ENCODE data around the gene LHCGR.

The LHCGR gene

DNA sequence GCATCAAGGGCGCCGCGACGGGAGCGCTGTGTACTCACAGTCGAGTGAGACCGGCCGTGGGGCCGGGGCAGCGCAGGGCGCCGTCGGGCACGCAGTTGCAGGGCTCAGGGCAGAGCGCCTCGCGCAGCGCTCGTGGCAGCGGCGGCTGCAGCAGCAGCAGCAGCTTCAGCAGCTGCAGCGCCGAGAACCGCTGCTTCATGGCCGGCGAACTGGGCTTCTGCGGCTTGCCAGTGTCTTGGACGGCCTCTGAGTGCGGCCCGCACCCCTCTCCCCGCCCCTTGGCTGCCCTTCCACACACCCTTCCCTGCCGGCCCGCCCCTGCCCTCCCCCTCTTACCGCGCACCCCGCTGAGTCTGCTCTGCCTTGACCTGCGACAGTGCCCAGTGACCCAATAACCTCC, at the start of gene LHCGR:
LHCGR (minus strand) TSS at position 252 of the 400 bp plus-strand sequence; CDS start at position 199, 53 bp downstream.
- no peaks in the 10 kb centered on the region for H3K4me1 Mint-ChIP-seq (ENCODE audit: low read depth)
- H3K4me3 Mint-ChIP-seq: no peak within 1 kb of the TSS
- no peaks in the 10 kb centered on the region for H3K9me3 Mint-ChIP-seq
- no peaks in the 10 kb centered on the region for H3K36me3 Mint-ChIP-seq (ENCODE audit: low read depth)
- no peak within 1 kb of the TSS for H3K27ac Mint-ChIP-seq
- H3K27me3 Mint-ChIP-seq: peaks cover 37% of the 10 kb centered on the region
- no peak for DNase-seq

DNA sequence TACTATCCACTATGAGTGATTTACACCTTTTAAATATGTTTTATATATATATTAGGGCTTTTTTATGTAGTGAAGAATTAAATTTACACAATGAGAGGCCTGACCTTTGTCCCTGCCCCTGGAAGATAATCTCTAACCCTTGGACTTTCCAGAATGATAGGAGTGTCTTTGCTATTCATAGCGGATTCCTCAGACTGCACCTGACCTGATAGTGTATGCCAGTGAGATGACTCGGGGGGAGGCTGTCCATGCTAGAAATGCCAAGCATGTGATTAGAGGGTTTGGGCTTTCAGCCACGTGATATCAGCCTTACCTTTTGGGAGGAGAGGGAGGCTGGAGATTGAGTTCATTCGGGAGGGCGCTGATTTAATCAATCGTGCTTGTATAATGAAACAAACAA, 44.1 kb upstream of the LHCGR start:
- H3K4me1 Mint-ChIP-seq (ENCODE audit: low read depth): no peaks in the 10 kb centered on the region
- no peaks in the 10 kb centered on the region for H3K9me3 Mint-ChIP-seq
- no peaks in the 10 kb centered on the region for H3K36me3 Mint-ChIP-seq (ENCODE audit: low read depth)
- H3K4me3 Mint-ChIP-seq: no peak overlapping the region
- H3K27ac Mint-ChIP-seq: no peak overlapping the region
- DNase-seq: no peak
- no peaks in the 10 kb centered on the region for H3K27me3 Mint-ChIP-seq

DNA sequence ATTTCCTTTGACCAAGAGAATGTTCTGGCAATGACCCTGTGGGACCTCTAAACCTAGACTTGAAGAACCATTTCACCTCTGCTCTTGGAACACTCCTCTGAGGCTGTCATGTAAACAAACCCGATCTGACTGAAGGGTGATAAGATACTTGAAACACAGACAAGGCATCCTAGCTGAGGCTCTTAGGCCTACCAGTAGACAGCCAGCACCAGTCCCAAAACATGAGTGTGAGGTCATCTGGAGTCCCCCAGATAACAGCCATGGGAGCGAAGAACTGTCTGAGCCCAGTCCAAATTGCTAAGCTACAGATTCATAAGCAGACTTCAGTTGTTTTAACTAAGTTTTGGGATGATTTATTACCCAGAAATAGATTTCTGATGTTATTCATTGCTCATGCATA, 39.5 kb upstream of the LHCGR start:
- Mint-ChIP-seq H3K4me1 (ENCODE audit: low read depth) (no peaks in the 10 kb centered on the region), H3K36me3 (ENCODE audit: low read depth) (no peaks in the 10 kb centered on the region), H3K27ac (no peak overlapping the region), H3K4me3 (no peak overlapping the region), H3K9me3 (peaks cover 2% of the 10 kb centered on the region), H3K27me3 (no peaks in the 10 kb centered on the region)
- no peak for DNase-seq

DNA sequence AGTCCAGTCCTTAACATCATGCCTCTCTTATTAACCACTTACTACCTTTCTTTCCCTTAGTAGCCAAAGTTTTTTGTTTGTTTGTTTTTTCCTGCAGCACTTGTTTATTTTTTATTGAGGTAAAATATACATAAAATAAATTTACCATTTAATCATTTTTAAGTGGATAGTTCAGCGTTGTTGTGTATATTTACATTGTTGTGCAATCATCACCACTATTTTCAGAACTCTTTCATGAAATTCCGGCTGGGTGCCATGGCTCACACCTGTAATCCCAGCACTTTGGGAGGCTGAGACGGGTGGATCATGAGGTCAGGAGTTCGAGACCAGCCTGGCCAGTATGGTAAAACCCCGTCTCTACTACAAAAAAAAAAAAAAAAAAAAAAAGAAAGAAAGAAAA, 38.1 kb upstream of the LHCGR start:
- no peaks in the 10 kb centered on the region for H3K36me3 Mint-ChIP-seq (ENCODE audit: low read depth)
- H3K9me3 Mint-ChIP-seq: peaks cover 2% of the 10 kb centered on the region
- H3K4me3 Mint-ChIP-seq: no peak overlapping the region
- no peaks in the 10 kb centered on the region for H3K4me1 Mint-ChIP-seq (ENCODE audit: low read depth)
- H3K27ac Mint-ChIP-seq: no peak overlapping the region
- no peak for DNase-seq
- no peaks in the 10 kb centered on the region for H3K27me3 Mint-ChIP-seq

DNA sequence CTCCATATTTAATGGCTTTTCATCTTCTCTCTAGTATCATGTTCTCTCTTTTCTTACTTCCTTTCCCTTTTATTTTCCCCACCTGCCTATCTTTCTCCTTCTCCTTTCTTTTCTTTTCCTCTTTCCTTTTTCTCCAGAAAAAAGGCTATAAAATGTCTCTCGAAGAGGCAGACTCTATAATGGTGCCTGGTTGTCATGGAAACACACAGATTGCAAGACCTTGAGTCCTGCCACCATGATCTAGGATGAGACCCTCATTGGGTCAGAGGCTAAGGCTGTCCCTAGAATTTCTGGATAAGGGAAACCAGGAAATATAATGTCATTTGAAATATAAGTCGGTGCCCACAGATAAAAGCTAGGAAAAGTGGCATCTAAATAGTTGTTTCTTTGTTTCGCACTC, 36.5 kb upstream of the LHCGR start:
- H3K4me1 Mint-ChIP-seq (ENCODE audit: low read depth): no peaks in the 10 kb centered on the region
- no peaks in the 10 kb centered on the region for H3K27me3 Mint-ChIP-seq
- no peak for DNase-seq
- peaks cover 2% of the 10 kb centered on the region for H3K9me3 Mint-ChIP-seq
- H3K36me3 Mint-ChIP-seq (ENCODE audit: low read depth): no peaks in the 10 kb centered on the region
- no peak overlapping the region for H3K27ac Mint-ChIP-seq
- H3K4me3 Mint-ChIP-seq: no peak overlapping the region

DNA sequence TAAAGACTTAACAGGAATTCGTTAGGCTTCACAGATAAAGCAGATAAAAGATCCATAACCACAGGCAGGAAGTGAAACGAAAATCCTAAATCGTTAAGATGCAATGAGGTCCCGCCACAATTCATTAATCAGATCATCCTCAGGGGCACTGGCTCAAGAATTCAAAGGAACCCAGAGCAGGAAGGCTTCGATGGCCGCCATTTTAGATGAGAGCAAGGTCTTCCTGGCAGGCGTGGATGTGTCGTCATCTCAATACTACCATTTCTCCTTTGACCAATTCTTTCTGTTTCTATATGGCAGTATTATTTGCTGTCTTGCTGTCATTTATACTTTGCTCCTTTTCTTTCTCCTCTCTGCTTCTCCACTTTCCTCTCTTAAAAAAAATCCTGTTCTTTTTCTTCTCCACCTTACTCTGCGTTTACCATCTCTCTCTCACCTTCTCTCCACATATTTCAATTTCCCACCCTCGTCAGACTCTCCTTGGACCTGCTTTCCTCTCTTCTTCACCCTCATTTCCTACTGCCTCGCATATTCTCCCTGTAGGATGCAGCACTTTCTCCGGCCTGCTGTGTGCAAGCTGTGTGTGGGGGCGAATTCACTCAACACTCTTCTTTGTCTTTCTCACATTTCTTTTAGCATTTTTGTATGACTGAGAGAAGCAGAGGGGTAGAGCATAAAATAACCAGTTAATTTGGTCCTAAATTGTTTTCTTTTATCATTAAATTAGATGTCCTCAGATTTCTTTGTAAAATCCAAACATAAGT, 35.1 kb upstream of the LHCGR start:
- H3K4me1 Mint-ChIP-seq (ENCODE audit: low read depth): no peaks in the 10 kb centered on the region
- H3K4me3 Mint-ChIP-seq: no peak overlapping the region
- no peaks in the 10 kb centered on the region for H3K27me3 Mint-ChIP-seq
- H3K27ac Mint-ChIP-seq: no peak overlapping the region
- DNase-seq: no peak
- no peaks in the 10 kb centered on the region for H3K36me3 Mint-ChIP-seq (ENCODE audit: low read depth)
- peaks cover 2% of the 10 kb centered on the region for H3K9me3 Mint-ChIP-seq

DNA sequence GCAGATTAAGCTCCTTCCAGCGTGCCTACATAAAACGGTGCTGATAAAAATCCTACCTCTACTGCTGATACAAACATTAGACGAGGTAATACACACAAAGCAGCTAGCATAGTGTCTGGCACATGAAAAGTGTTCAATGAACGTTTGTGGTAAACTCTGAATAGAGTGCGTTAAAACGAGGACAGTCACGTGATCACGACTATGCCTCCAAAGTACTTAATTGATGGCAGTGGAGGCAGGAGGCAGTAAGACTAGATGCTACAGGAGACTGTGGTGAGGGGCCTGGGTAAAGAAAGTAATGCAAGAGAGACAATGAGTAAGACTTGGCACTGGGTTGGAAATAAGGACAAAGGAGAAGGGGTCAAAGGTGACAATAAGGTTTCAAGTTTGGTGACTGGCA, 32.1 kb upstream of the LHCGR start:
- no peak for DNase-seq
- Mint-ChIP-seq H3K4me1 (ENCODE audit: low read depth) (no peaks in the 10 kb centered on the region), H3K27ac (no peak overlapping the region), H3K36me3 (ENCODE audit: low read depth) (no peaks in the 10 kb centered on the region), H3K9me3 (no peaks in the 10 kb centered on the region), H3K27me3 (no peaks in the 10 kb centered on the region), H3K4me3 (no peak overlapping the region)

DNA sequence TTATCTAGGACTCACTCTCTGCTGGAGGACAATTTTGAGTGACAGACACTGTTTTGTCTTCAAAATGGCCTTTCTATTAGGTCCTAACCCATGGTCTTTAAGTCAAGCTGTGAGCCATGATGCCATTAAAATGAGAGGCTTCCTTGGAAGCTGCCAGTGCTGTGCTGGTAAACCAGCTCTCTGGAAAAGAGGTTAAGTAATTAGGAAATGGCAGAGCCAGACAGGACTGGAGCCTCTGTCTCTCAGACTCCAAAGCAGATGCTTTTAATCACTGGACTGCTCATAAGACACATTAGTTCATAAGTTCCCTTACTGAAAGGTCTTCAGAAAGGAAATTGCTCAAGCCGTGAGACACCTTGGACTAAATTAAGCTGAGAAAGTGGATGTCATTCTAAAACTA, 25.8 kb upstream of the LHCGR start:
- Mint-ChIP-seq H3K4me3 (no peak overlapping the region), H3K27ac (no peak overlapping the region), H3K27me3 (no peaks in the 10 kb centered on the region), H3K4me1 (ENCODE audit: low read depth) (no peaks in the 10 kb centered on the region), H3K9me3 (no peaks in the 10 kb centered on the region), H3K36me3 (ENCODE audit: low read depth) (no peaks in the 10 kb centered on the region)
- no peak for DNase-seq

DNA sequence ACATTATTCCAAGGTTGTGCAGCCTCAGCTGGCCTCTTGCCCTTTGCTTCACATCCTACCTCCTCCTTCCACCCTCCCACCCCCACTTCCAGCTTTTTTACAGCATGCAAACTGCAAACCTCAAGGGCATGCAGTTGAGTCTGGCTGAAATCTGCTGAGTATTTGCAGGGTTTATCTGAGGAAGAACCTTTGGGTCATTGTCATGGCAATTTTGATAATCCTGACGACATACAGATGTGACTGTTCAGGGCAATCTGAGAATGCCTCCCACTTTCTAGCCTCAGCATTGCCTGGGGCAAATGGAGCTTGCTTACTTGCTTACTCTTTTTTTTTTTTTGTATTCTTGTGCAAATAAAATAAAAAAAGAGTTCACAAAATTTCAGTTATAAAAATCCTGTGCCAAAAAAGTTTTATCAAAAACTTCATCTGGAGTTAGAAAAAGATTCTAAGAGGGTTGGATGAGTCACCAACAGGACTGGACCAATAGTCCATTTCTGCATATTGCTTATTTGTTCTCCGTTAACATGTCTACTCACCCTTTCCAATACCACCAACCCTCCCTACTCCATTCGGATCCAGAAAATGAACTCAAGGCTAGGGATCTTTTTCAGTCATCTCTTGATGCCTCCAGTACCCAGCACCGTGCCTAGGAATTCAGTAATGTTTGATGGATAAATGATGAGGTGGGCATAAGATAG, 23.6 kb upstream of the LHCGR start:
- Mint-ChIP-seq H3K4me1 (ENCODE audit: low read depth) (no peaks in the 10 kb centered on the region), H3K9me3 (no peaks in the 10 kb centered on the region), H3K27ac (no peak overlapping the region), H3K4me3 (no peak overlapping the region), H3K36me3 (ENCODE audit: low read depth) (no peaks in the 10 kb centered on the region), H3K27me3 (no peaks in the 10 kb centered on the region)
- DNase-seq: no peak

DNA sequence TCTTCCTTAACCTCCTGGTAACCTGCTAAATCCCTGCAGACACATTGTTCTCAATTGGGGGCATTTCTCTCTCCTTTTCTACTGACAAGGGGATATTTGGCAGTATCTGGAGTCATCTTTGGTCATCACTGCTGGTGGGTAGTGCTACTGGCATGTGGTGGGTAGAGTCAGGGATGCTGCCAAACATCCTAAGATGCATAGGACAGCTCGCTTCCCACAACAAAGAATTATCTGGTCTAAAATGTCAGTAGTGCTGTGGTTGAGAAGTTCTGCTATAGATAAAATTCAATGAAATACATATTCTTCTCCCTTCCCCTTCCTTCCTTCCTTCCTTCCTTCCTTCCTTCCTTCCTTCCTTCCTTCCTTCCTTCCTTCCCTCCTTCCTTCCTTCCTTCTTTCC, 18.7 kb upstream of the LHCGR start:
- no peaks in the 10 kb centered on the region for H3K9me3 Mint-ChIP-seq
- no peak for DNase-seq
- H3K27ac Mint-ChIP-seq: no peak overlapping the region
- H3K4me1 Mint-ChIP-seq (ENCODE audit: low read depth): no peaks in the 10 kb centered on the region
- no peaks in the 10 kb centered on the region for H3K36me3 Mint-ChIP-seq (ENCODE audit: low read depth)
- no peak overlapping the region for H3K4me3 Mint-ChIP-seq
- H3K27me3 Mint-ChIP-seq: peaks cover 2% of the 10 kb centered on the region

DNA sequence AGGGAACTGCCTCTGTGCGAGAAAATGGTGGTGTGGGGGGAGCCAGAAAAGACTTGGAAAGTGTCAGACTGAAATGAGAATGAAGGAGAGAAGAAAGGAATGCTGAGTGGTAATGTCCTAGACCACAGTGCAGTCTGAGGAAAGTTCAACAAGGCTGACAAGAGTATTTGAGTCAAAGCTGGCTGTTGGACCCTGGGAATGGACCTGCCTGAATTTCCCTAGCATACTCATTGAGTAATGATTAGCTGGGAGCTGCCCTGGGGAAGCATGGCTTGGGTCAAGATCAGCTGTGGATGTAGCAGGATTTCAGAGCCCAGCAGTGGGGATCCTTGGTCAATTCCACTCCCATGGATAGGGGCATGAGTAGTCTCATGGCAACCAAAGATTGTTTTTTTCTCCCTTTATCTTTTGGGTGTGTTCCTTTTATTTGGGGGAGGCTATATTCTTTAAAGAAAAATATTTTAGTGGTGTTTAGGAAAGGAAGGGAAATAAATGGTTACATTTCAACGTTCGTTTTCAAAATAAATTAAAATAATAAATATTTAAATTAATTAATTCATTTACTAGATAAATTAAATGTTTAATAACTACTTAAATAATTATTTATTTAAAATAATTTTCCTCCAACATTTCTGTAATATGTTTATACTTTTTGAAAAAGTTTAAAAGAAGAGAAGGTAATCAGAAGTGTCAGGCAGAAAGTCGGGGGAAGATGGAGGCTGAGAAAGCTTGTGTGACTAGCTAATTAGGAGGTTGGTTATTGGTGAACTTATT, 15.9 kb upstream of the LHCGR start:
- H3K9me3 Mint-ChIP-seq: no peaks in the 10 kb centered on the region
- peaks cover 18% of the 10 kb centered on the region for H3K27me3 Mint-ChIP-seq
- H3K4me3 Mint-ChIP-seq: no peak overlapping the region
- no peak for DNase-seq
- no peaks in the 10 kb centered on the region for H3K4me1 Mint-ChIP-seq (ENCODE audit: low read depth)
- no peaks in the 10 kb centered on the region for H3K36me3 Mint-ChIP-seq (ENCODE audit: low read depth)
- no peak overlapping the region for H3K27ac Mint-ChIP-seq

DNA sequence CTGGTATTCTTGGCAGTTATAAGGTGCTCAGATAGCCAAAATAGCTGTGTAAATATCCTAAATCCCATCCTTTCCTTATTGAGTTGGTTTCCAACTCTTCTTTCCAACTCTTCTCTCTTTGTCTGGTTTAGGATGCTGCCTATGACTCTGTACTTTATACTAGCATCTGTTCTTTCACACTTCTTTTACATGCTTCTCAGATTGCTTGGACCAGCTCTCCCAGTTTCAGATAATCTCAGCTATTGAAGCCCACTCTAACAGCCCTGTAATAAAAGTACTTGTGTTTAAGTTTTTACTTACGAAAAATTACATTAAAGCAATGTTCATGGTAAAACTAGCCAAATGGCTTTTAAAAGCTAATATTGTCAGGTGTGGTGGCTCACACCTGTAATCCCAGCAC, 14.7 kb upstream of the LHCGR start:
- peaks cover 18% of the 10 kb centered on the region for H3K27me3 Mint-ChIP-seq
- H3K27ac Mint-ChIP-seq: no peak overlapping the region
- no peak overlapping the region for H3K4me3 Mint-ChIP-seq
- H3K36me3 Mint-ChIP-seq (ENCODE audit: low read depth): no peaks in the 10 kb centered on the region
- no peak for DNase-seq
- no peaks in the 10 kb centered on the region for H3K4me1 Mint-ChIP-seq (ENCODE audit: low read depth)
- H3K9me3 Mint-ChIP-seq: no peaks in the 10 kb centered on the region

DNA sequence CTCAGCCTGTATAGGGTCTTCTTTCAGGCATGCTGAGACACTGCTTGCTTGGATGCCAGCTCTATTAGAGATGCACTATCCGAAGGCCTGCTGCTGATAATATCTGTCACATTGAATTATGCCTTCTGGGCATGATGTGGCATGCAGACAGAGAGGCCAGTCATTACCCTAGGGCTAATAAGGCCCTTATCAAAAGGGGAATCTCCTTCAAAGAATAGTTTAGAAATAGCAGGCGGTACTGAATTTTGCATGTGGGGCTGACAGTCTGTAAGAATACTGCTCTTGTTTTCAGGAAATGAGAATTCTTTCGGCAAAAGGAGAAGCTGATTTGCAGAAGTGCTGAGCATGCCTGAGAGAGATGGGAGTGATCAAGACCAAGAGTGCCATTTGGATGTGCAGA, 13.1 kb upstream of the LHCGR start:
- no peak for DNase-seq
- H3K27ac Mint-ChIP-seq: no peak overlapping the region
- no peak overlapping the region for H3K4me3 Mint-ChIP-seq
- peaks cover 18% of the 10 kb centered on the region for H3K27me3 Mint-ChIP-seq
- H3K36me3 Mint-ChIP-seq (ENCODE audit: low read depth): no peaks in the 10 kb centered on the region
- H3K4me1 Mint-ChIP-seq (ENCODE audit: low read depth): no peaks in the 10 kb centered on the region
- H3K9me3 Mint-ChIP-seq: no peaks in the 10 kb centered on the region

DNA sequence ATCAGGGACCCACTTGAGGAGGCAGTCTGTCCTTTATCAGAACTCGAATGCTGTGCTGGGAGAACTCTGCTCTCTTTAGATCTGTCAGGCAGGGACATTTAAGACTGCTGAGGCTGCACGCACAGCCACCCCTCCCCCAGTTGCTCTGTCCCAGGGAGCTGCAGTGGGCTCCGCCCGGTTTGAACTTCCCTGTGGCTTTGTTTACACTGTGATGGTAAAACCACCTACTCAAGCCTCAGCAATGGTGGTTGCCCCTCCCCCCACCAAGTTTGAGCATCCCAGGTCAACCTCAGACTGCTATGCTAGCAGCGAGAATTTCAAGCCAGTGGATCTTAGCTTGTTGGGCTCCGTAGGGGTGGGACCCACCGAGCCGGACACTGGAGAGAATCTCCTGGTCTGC, 11.8 kb upstream of the LHCGR start:
- H3K4me1 Mint-ChIP-seq (ENCODE audit: low read depth): no peaks in the 10 kb centered on the region
- H3K27me3 Mint-ChIP-seq: peaks cover 18% of the 10 kb centered on the region
- no peaks in the 10 kb centered on the region for H3K9me3 Mint-ChIP-seq
- DNase-seq: no peak
- H3K4me3 Mint-ChIP-seq: no peak overlapping the region
- H3K27ac Mint-ChIP-seq: no peak overlapping the region
- no peaks in the 10 kb centered on the region for H3K36me3 Mint-ChIP-seq (ENCODE audit: low read depth)

DNA sequence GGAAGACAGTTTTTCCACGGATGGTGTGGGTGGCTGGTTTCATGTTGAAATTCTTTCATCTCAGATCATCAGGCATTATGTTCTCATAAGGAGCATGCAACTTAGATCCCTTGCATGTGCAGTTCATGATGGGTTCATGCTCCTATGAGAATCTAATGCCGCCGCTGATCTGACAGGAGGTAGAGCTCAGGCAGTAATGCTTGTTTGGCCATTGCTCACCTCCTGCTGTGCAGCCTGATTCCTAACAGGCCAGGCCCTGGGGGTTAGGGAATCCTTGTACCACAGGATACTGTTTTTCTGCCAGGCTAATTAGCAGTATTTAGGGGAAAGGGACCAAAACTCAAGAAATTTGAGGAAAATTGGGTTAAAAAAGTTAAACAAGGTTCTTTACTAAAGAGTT, 5.3 kb upstream of the LHCGR start:
- no peaks in the 10 kb centered on the region for H3K4me1 Mint-ChIP-seq (ENCODE audit: low read depth)
- H3K27ac Mint-ChIP-seq: no peak overlapping the region
- no peak for DNase-seq
- no peaks in the 10 kb centered on the region for H3K9me3 Mint-ChIP-seq
- H3K36me3 Mint-ChIP-seq (ENCODE audit: low read depth): no peaks in the 10 kb centered on the region
- H3K27me3 Mint-ChIP-seq: peaks cover 13% of the 10 kb centered on the region
- H3K4me3 Mint-ChIP-seq: no peak overlapping the region

All from activated T-cell treated with anti-CD3 and anti-CD28 coated beads, Interleukin-2, amount 50 U/mL, for 24 hours (primary cell).